HCT116 (cell line): ENCODE results near the gene PMF1. TPM values are rescaled to one million over a fixed set of nuclear protein-coding genes. Genes with fewer than 3 reads are reported as not detected.

ENCODE experiments used
- ATAC-seq: fragments of 200-7000 bp; cut with Tn5 transposase; 2 replicates; pipeline ENCODE4 v1.9.1; 2020; ENCODE audit warnings: mild to moderate bottlenecking, moderate library complexity
- BruUV-seq: library from RNA; stranded (reverse); fragments of 400-500 nt; replicated peaks from 2 replicates; lab custom pipeline; 2021; lab: Mats Ljungman, UMichigan
- CTCF ChIA-PET: fragments of 300-600 bp; sonication (Branson Sonifier 250); formaldehyde crosslinking; loops from one replicate; lab custom pipeline; 2021; ENCODE audit warnings: antibody characterized with exemption; lab: Charles Lee
- POLR2A ChIA-PET: fragments of 300-600, 350-600 bp; sonication (Branson Sonifier 250); formaldehyde crosslinking; loops from one replicate; lab custom pipeline; 2021; ENCODE audit warnings: antibody characterized with exemption; lab: Charles Lee
- RAD21 ChIA-PET, 2 experiments: fragments of 300-600 bp; sonication (Branson Sonifier 250); formaldehyde crosslinking; loops; one replicate each; lab custom pipeline; 2023; ENCODE audit warnings: low total read pairs in 2 of 2; ENCODE audit not compliant: uncharacterized antibody in 2 of 2, unreplicated experiment in 2 of 2, low non-redundant PET in 1 of 2; lab: Charles Lee
- DNase-seq: peaks from one replicate; pipeline ENCODE4 v3.0.0-alpha.2; 2010; ENCODE audit warnings: low read depth, low spot score
- H2AFZ ChIP-seq: fragments of 200-600 bp; shearing (Covaris generic), sonication (generic); 2 replicates; pipeline ENCODE4 v1.6.1; 2017; ENCODE audit warnings: low read depth, mixed run types, mixed read lengths, antibody characterized with exemption, low read length; ENCODE audit not compliant: poor library complexity, severe bottlenecking
- H3K27ac ChIP-seq: 2 replicates; pipeline ENCODE4 v1.5.1; 2012; ENCODE audit warnings: low read depth, low read length
- H3K27me3 ChIP-seq: fragments of 200-600 bp; sonication (generic); 2 replicates; pipeline ENCODE4 v1.6.1; 2016; ENCODE audit warnings: mixed run types, low read length, mixed read lengths; ENCODE audit not compliant: insufficient read depth
- H3K36me3 ChIP-seq, 2 experiments: fragments of 200-500 bp in 1 of 2; fragments of 200-600 bp in 1 of 2; sonication (Bioruptor generic) in 1 of 2; sonication (generic) in 1 of 2; 2 replicates each; pipeline versions ENCODE4 v1.5.1 to v1.6.1; 2014 to 2016; ENCODE audit warnings: low read length in 2 of 2, inconsistent platforms in 1 of 2, mixed read lengths in 1 of 2, mixed run types in 1 of 2; ENCODE audit not compliant: insufficient read depth in 2 of 2, control insufficient read depth in 1 of 2
- H3K4me1 ChIP-seq, 2 experiments: fragments of 200-600 bp in 1 of 2; sonication (generic) in 1 of 2; 2 replicates each; pipeline versions ENCODE4 v1.5.1 to v1.6.1; 2012 to 2017; ENCODE audit warnings: low read length in 2 of 2, inconsistent platforms in 1 of 2, mild to moderate bottlenecking in 1 of 2, mixed read lengths in 1 of 2, mixed run types in 1 of 2, moderate library complexity in 1 of 2; ENCODE audit not compliant: insufficient read depth in 2 of 2, control insufficient read depth in 1 of 2
- H3K4me2 ChIP-seq: fragments of 200-600 bp; sonication (generic); 2 replicates; pipeline ENCODE4 v1.6.1; 2017; ENCODE audit warnings: mixed run types, low read length, mixed read lengths
- H3K4me3 ChIP-seq, 2 experiments: fragments of 200-600 bp in 1 of 2; sonication (generic) in 1 of 2; replicated peaks in 1 of 2; 2 replicates each; pipeline ENCODE4 v1.5.1; 2011 to 2016; ENCODE audit warnings: low read length in 2 of 2, control low read depth in 1 of 2, low read depth in 1 of 2, mild to moderate bottlenecking in 1 of 2, mixed read lengths in 1 of 2, mixed run types in 1 of 2
- H3K79me2 ChIP-seq: fragments of 200-600 bp; sonication (generic); 2 replicates; pipeline ENCODE4 v1.6.1; 2017; ENCODE audit warnings: mild to moderate bottlenecking, mixed run types, low read length, moderate library complexity, mixed read lengths; ENCODE audit not compliant: insufficient read depth
- H3K9ac ChIP-seq: fragments of 200-600 bp; sonication (generic); 2 replicates; pipeline ENCODE4 v1.6.1; 2016; ENCODE audit warnings: low read length, mixed read lengths
- H3K9me2 ChIP-seq: fragments of 200-600 bp; sonication (generic), shearing (Covaris generic); 2 replicates; pipeline ENCODE4 v1.6.1; 2017; ENCODE audit warnings: mixed run types, mild to moderate bottlenecking, moderate library complexity; ENCODE audit not compliant: insufficient read depth
- H3K9me3 ChIP-seq, 2 experiments: fragments of 200-500 bp in 1 of 2; fragments of 200-600 bp in 1 of 2; sonication (Bioruptor generic) in 1 of 2; sonication (generic) in 1 of 2; 2 replicates each; pipeline ENCODE4 v1.6.1; 2014 to 2017; ENCODE audit warnings: low read length in 2 of 2, mixed read lengths in 2 of 2, inconsistent platforms in 1 of 2, low read depth in 1 of 2, mild to moderate bottlenecking in 1 of 2, mixed run types in 1 of 2, moderate library complexity in 1 of 2; ENCODE audit not compliant: control insufficient read depth in 1 of 2, insufficient read depth in 1 of 2
- H4K20me1 ChIP-seq: fragments of 200-600 bp; sonication (generic), shearing (Covaris generic); 2 replicates; pipeline ENCODE4 v1.6.1; 2017; ENCODE audit warnings: mixed run types, mild to moderate bottlenecking, moderate library complexity; ENCODE audit not compliant: insufficient read depth
- ATF3 ChIP-seq: IDR thresholded peaks from 2 replicates; pipeline ENCODE4 v1.6.1; 2012
- CBX3 ChIP-seq: IDR thresholded peaks from 2 replicates; pipeline ENCODE4 v1.6.1; 2012; ENCODE audit warnings: low read depth
- ELF1 ChIP-seq: IDR thresholded peaks from 2 replicates; pipeline ENCODE4 v1.6.1; 2012; ENCODE audit warnings: low read depth, borderline replicate concordance
- EZH2 ChIP-seq: fragments of 200-600 bp; sonication (generic); IDR thresholded peaks from 2 replicates; pipeline ENCODE4 v1.6.1; 2017; ENCODE audit warnings: antibody characterized with exemption, mixed run types
- EZH2phosphoT487 ChIP-seq: fragments of 200-600 bp; IDR thresholded peaks from 2 replicates; pipeline ENCODE4 v1.6.1; 2018; ENCODE audit warnings: antibody characterized with exemption, borderline replicate concordance
- FOSL1 ChIP-seq: IDR thresholded peaks from 2 replicates; pipeline ENCODE4 v1.6.1; 2012; ENCODE audit warnings: low read depth
- JUND ChIP-seq: IDR thresholded peaks from 2 replicates; pipeline ENCODE4 v1.6.1; 2012
- POLR2A ChIP-seq: IDR thresholded peaks from 2 replicates; pipeline ENCODE4 v1.7.0; 2011; ENCODE audit warnings: borderline replicate concordance; ENCODE audit not compliant: insufficient read depth, insufficient read length; ENCODE audit errors: extremely low read depth
- POLR2AphosphoS5 ChIP-seq: IDR thresholded peaks from 2 replicates; pipeline ENCODE4 v1.6.1; 2011; ENCODE audit warnings: mild to moderate bottlenecking, low read depth, low read length, moderate library complexity
- RAD21 ChIP-seq: IDR thresholded peaks from 2 replicates; pipeline ENCODE4 v1.6.1; 2012; ENCODE audit warnings: low read depth, mild to moderate bottlenecking
- REST ChIP-seq: IDR thresholded peaks from 2 replicates; pipeline ENCODE4 v1.6.1; 2012; ENCODE audit warnings: low read depth
- SIN3A ChIP-seq: IDR thresholded peaks from 2 replicates; pipeline ENCODE4 v1.6.1; 2012; ENCODE audit warnings: low read depth
- SP1 ChIP-seq: IDR thresholded peaks from 2 replicates; pipeline ENCODE4 v1.6.1; 2012; ENCODE audit warnings: low read depth
- SRF ChIP-seq: IDR thresholded peaks from 2 replicates; pipeline ENCODE4 v1.6.1; 2012; ENCODE audit warnings: low read depth
- TCF7L2 ChIP-seq: IDR thresholded peaks from 2 replicates; pipeline ENCODE4 v1.7.0; 2011; ENCODE audit warnings: borderline replicate concordance, inconsistent platforms; ENCODE audit not compliant: insufficient read depth, insufficient read length; ENCODE audit errors: extremely low read depth
- YY1 ChIP-seq: IDR thresholded peaks from 2 replicates; pipeline ENCODE4 v1.6.1; 2011; ENCODE audit warnings: low read length, low read depth, moderate library complexity, mild to moderate bottlenecking; ENCODE audit not compliant: insufficient replicate concordance; ENCODE audit errors: extremely low read depth
- ZNF274 ChIP-seq: fragments of 200-500 bp; sonication (Bioruptor generic); IDR thresholded peaks from 2 replicates; pipeline ENCODE4 v1.6.1; 2014; ENCODE audit warnings: mild to moderate bottlenecking, low read depth, low read length, inconsistent platforms
- intact Hi-C: fragments of 100-400 bp; cut with micrococcal nuclease; formaldehyde crosslinking; loops from 2 replicates; pipeline ENCODE4 v1.10.0; 2022
- total RNA-seq: library from RNA; stranded (reverse); gene quantifications from one replicate; pipeline ENCODE4 v1.2.1, GENCODE V29; 2021; ENCODE audit not compliant: unreplicated experiment

Gene PMF1
- total RNA-seq, 1 experiment from 2014 or later, result 52.6 TPM

GRCh38 chr1:156242738-156243137, 29.9 kb downstream of the PMF1 start:
- Histone ChIP-seq H3K9me2 (no peaks in the 10 kb centered on the region), H3K4me2 (no peak overlapping the region), H4K20me1 (no peaks in the 10 kb centered on the region), H3K9me3 (no peaks in the 10 kb centered on the region), H3K79me2 (no peaks in the 10 kb centered on the region), H3K4me3 (no peak overlapping the region), H3K27ac (no peak overlapping the region), H3K9ac (no peak overlapping the region), H3K4me1 (peaks cover 14 to 25% of the 10 kb centered on the region in 2 experiments)
- ChIA-PET POLR2A (no interaction called here), CTCF (no interaction called here), RAD21 (no interaction called here)
- DNase-seq, result no peak
- no peak for ATAC-seq
- TF ChIP-seq POLR2A (no peak), SP1 (no peak), SIN3A (no peak), POLR2AphosphoS5 (no peak), ELF1 (no peak), REST (no peak), EZH2 (no peak), CBX3 (no peak), YY1 (no peak), EZH2phosphoT487 (no peak), RAD21 (no peak), FOSL1 (no peak), ZNF274 (no peak), ATF3 (no peak), TCF7L2 (no peak), JUND (no peak), SRF (no peak)
- TF ChIP-seq, all 23 proteins: peak for 0
- H3K36me3 ChIP-seq, result 0 out of 4 replicates have a peak, but pooled peaks cover 0 to 4% of the 10 kb centered on the region in 2 experiments
- no peak overlapping the region for H2AFZ ChIP-seq
- no TSS peak for BruUV-seq
- no peaks in the 10 kb centered on the region for H3K27me3 ChIP-seq
- intact Hi-C loops, result no loop called here
